Measurements from ENCODE around the gene HIC1.

The HIC1 gene

GRCh38 chr17:2025220-2025621 is 29.7 kb upstream of the HIC1 start, which contains the start of gene RTN4RL1:
Gene RTN4RL1 (minus strand): TSS chr17:2025334. CDS start chr17:2024865, 469 bp downstream.
- ATAC-seq: peak; percentile 21 to 27

GRCh38 chr17:2025622-2026309 is 29.1 kb upstream of the HIC1 start:
- no peak for ATAC-seq

- no peak for ATAC-seq
Observed at GRCh38 chr17:2027528-2028233, 27.2 kb upstream of the HIC1 start.

- no peak for ATAC-seq
Observed at GRCh38 chr17:2028234-2028614, 26.7 kb upstream of the HIC1 start.

GRCh38 chr17:2028737-2029136 is 26.2 kb upstream of the HIC1 start:
- ATAC-seq: no peak

GRCh38 chr17:2029911-2030778 is 24.8 kb upstream of the HIC1 start, which contains the start of gene DPH1:
Gene DPH1 (plus strand): TSS chr17:2030153. CDS start chr17:2030170, 17 bp downstream.
- peak; percentile 89 to 90 for ATAC-seq

GRCh38 chr17:2030779-2031163 is 24.1 kb upstream of the HIC1 start:
- ATAC-seq: peak; percentile 7 to 17

GRCh38 chr17:2033153-2033552 is 21.8 kb upstream of the HIC1 start:
- ATAC-seq: no peak

GRCh38 chr17:2034157-2034556 is 20.7 kb upstream of the HIC1 start:
- ATAC-seq: no peak

- ATAC-seq: no peak
Observed at GRCh38 chr17:2034806-2035540, 19.9 kb upstream of the HIC1 start.

GRCh38 chr17:2035541-2036488 is 19.1 kb upstream of the HIC1 start:
- no peak for ATAC-seq

- no peak for ATAC-seq
Observed at GRCh38 chr17:2037155-2037554, 17.7 kb upstream of the HIC1 start.

- no peak for ATAC-seq
Observed at GRCh38 chr17:2040219-2040827, 14.6 kb upstream of the HIC1 start.

- no peak for ATAC-seq
Observed at GRCh38 chr17:2040942-2041560, 13.9 kb upstream of the HIC1 start.

GRCh38 chr17:2041561-2042389 is 13.1 kb upstream of the HIC1 start, which contains the start of gene OVCA2:
Gene OVCA2 (plus strand): TSS chr17:2042022. CDS start chr17:2042048, 26 bp downstream.
- peak; percentile 95 for ATAC-seq

GRCh38 chr17:2042390-2042847 is 12.5 kb upstream of the HIC1 start:
- no peak for ATAC-seq

GRCh38 chr17:2042933-2043332 is 12.0 kb upstream of the HIC1 start:
- ATAC-seq: no peak

- ATAC-seq: no peak
Observed at GRCh38 chr17:2043785-2044184, 11.1 kb upstream of the HIC1 start.

- ATAC-seq: no peak
Observed at GRCh38 chr17:2044263-2044894, 10.5 kb upstream of the HIC1 start.

All from activated CD4-positive, CD25-positive, alpha-beta regulatory T cell treated with anti-CD3 and anti-CD28 coated beads, Interleukin-2, amount 50 U/mL, for 24 hours (primary cell).